Measurements from ENCODE around the gene LRRC63.

- TF ChIP-seq REST (IDR thresholded peaks at IDR 0.05; ENCODE audit: insufficient replicate concordance, low read depth) (peak; percentile 1), CTCF (IDR thresholded peaks at IDR 0.05; ENCODE audit: insufficient read depth, low read length) (no peak), POLR2AphosphoS5 (IDR thresholded peaks at IDR 0.05; ENCODE audit: low read depth) (peak; percentile 66), GABPA (IDR thresholded peaks at IDR 0.05; ENCODE audit: low read depth) (no peak)
Measured at GRCh38 chr13:46211483-46212351, at the start of gene LRRC63.

Data from HL-60 (cell line).